Muscle of leg (tissue), 11 donors: ENCODE measurements around the gene DNTT. TPM values are rescaled to one million over a fixed set of nuclear protein-coding genes. Genes with fewer than 3 reads are reported as not detected.

Experiments
- DNase-seq: peaks from one replicate; pipeline ENCODE4 v3.0.0; 2013
- H3K27ac ChIP-seq: one replicate; pipeline ENCODE4 v1.5.1; 2013; ENCODE audit warnings: mild to moderate bottlenecking, low read length, control low read depth
- H3K27me3 ChIP-seq: one replicate; pipeline ENCODE4 v1.6.1; 2013; ENCODE audit warnings: low read length; ENCODE audit not compliant: control insufficient read depth, insufficient read depth
- H3K36me3 ChIP-seq: one replicate; pipeline ENCODE4 v1.6.1; 2013; ENCODE audit warnings: low read length; ENCODE audit not compliant: control insufficient read depth, insufficient read depth
- H3K4me1 ChIP-seq: one replicate; pipeline ENCODE4 v1.6.1; 2013; ENCODE audit warnings: low read length; ENCODE audit not compliant: control insufficient read depth, insufficient read depth
- H3K4me3 ChIP-seq: one replicate; pipeline ENCODE4 v1.5.1; 2013; ENCODE audit warnings: low read length, control low read depth
- H3K9me3 ChIP-seq: replicated peaks from 2 replicates; pipeline ENCODE4 v1.6.1; 2013; ENCODE audit warnings: low read depth, low read length; ENCODE audit not compliant: control insufficient read depth
- WGBS: methylation state at CpG from one replicate; pipeline ENCODE4 v1.1.5; 2013; ENCODE audit warnings: missing lambda C conversion rate; ENCODE audit not compliant: insufficient coverage; 5-methylcytosine and 5-hydroxymethylcytosine counted together
- polyA plus RNA-seq, 8 donors: library from polyadenylated mRNA; unstranded; fragments of 120-200 nt; gene quantifications; one replicate each; pipeline versions ENCODE4 v1.2.1 to v1.2.3, GENCODE V29; 2013; ENCODE audit warnings: inconsistent platforms in 1 of 8, low replicate concordance in 1 of 8; ENCODE audit not compliant: insufficient read length in 8 of 8, insufficient read depth in 1 of 8
- total RNA-seq: library from RNA; stranded (reverse); fragments of 120-200 nt; gene quantifications from one replicate; pipeline ENCODE4 v1.2.4, GENCODE V29; 2013

DNTT gene
- total and polyA plus RNA-seq, 9 donors = 0.08 to 0.39 (median 0.15) TPM; not detected in 1

DNA sequence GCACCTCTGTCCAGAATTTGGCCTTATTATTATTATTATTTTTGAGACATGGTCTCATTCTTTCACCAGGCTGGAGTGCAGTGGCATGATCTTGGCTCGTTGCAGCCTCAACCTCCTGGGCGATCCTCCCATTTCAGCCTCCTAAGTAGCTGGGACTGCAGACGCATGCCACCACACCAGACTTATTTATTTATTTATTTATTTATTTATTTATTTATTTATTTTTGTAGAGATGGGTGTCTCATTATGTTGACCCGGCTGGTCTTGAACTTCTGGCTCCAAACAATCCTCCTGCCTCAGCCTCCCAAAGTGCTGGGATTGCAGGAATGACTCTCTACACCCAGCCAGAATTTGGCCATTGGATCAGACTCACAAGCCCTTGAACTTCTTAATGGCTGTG is 39.3 kb upstream of the DNTT start:
- Histone ChIP-seq H3K27me3 (no peaks in the 10 kb centered on the region), H3K4me3 (no peak overlapping the region), H3K9me3 (no peaks in the 10 kb centered on the region), H3K4me1 (peaks cover 4% of the 10 kb centered on the region), H3K27ac (no peak overlapping the region), H3K36me3 (no peaks in the 10 kb centered on the region)
- no CpG with 5 or more reads among the region's 4 CpGs for WGBS
- no peak for DNase-seq

DNA sequence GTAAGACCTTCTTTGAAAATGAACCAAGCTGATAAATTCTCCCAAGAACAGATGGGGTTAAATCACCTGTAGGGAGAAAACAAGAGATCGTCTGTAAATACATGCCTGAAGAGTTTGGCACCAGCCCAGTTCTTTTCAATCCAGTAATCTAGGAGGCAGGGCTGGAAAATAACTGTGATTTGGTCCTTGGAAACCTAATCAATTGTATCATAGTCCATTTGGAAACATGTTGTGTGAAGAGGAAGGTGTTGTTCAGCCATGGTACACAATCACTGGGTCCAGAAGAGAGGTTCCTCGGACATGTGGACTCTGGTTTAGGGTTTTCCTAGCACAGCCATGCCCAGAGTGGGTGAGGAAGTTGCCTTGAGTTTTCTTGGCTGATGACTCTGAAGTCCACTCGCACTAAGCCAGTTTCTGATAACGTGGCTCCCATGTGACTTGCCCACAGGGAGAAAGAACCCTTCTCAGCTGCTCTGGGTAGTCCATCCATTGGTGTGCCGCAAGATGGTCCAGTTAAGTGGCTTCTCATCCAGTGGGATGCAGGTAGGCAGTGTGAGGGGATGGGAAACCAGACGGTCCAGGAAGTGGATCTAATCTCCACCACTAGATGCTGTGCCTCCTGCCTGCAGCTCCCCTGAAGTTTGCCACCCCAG is 38.0 kb upstream of the DNTT start:
- WGBS = 83% methylated on average over 4 of the region's 6 CpGs
- no peak overlapping the region for H3K27ac ChIP-seq
- H3K36me3 ChIP-seq = no peaks in the 10 kb centered on the region
- no peaks in the 10 kb centered on the region for H3K9me3 ChIP-seq
- H3K4me3 ChIP-seq = no peak overlapping the region
- peaks cover 4% of the 10 kb centered on the region for H3K4me1 ChIP-seq
- DNase-seq = no peak
- H3K27me3 ChIP-seq = no peaks in the 10 kb centered on the region

- Histone ChIP-seq H3K4me3 (no peak overlapping the region), H3K4me1 (peaks cover 4% of the 10 kb centered on the region), H3K27ac (no peak overlapping the region), H3K36me3 (no peaks in the 10 kb centered on the region), H3K9me3 (no peaks in the 10 kb centered on the region), H3K27me3 (no peaks in the 10 kb centered on the region)
- 89% methylated on average over 3 of the region's 4 CpGs for WGBS
- no peak for DNase-seq
Measured at GRCh38 chr10:96267234-96267705, 37.0 kb upstream of the DNTT start.

DNA sequence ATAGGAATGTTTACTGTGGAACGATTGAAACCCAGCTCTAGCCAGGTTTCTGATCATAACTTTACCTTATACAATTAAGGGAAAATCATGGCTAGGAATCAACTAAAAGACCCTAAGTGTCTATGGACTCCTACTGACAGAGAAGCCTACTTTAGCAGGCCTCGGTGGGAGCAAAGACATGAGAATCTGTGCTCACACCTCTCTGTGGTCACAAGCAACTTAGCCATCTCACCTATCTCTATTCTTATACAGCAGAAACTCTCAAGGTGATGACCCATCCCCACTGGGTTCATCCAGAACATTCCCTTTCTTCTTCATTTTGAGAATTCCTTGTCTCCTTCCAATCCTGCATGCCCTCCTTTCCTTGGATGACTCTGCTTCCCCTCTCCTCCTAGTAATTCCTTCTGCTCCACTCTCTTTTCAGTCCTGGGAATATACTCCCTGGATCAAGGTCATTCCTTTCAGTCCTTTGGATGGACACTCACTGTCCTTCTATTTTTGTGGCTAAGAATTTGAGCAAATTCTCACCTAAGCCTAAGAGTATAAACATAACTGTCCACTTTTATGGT is 35.8 kb upstream of the DNTT start:
- no peaks in the 10 kb centered on the region for H3K27me3 ChIP-seq

DNA sequence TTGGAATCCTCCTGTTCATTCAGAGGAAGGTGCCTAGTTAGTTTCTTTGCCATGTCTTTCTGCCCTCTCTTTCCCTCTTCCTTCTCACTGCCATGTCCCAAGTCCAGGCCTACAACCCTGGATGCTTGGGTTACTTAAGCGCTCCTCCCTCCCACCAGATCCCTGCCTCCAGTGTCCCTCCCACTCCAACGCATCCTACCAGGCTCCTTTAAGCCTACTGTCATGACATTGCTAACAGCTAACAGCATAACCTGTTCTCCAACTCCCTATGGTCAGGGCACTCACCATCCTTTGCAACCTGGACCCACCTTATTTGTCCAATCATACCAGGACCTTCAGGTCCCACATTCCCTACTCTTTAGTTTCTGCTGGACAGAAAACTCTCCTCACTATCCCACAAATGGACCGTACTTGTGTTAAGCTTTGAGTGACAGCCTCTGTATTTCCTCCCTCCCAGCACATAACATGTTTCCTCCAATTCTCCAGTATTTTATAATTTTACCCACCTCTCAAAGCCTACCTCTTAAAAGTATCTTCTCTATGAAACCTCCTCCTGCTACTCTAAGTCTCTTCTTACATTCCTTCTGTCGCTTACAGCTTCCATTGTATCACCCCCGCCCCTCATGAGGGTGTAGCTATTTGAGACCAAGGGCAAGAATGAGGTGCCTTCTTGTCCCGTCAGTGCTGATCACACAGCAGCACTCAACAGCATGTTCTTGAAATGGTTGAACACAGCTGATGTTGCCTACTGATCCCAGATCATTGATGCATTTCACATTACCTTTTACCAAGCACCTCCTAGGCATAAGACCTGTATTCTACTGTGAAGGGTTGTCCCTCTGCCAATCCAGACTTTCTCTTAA is 34.6 kb upstream of the DNTT start:
- Histone ChIP-seq H3K27ac (no peak overlapping the region), H3K27me3 (no peaks in the 10 kb centered on the region), H3K9me3 (no peaks in the 10 kb centered on the region), H3K4me1 (no peaks in the 10 kb centered on the region), H3K36me3 (no peaks in the 10 kb centered on the region), H3K4me3 (no peak overlapping the region)
- no peak for DNase-seq
- WGBS = 86% methylated on average over 3 of the region's 6 CpGs

More for the DNA sequence above, 35.8 kb upstream of the DNTT start:
- H3K36me3 ChIP-seq = no peaks in the 10 kb centered on the region
- H3K27ac ChIP-seq = no peak overlapping the region
- no peak for DNase-seq
- H3K4me1 ChIP-seq = no peaks in the 10 kb centered on the region
- WGBS = 43% methylated on average over 1 of the region's 2 CpGs
- no peaks in the 10 kb centered on the region for H3K9me3 ChIP-seq
- no peak overlapping the region for H3K4me3 ChIP-seq

DNA sequence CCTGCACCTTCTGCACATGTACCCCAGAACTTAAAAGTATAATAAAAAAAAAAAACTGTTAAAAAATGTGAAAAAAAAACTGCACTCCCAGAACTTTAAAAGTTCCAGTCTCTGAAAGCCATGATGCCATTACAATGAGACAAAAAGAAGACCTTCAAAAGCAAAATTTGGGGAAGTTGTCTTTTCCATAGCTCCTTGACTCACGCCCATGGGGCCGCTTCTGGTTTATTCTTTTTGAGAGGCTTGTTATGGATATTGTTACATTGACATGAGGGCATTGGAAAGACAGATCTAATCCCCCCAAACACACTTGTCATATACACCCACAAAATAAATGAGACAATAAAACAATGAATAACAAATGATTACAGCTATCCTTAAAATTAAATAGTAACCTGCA is 33.7 kb upstream of the DNTT start:
- H3K27ac ChIP-seq = no peak overlapping the region
- H3K36me3 ChIP-seq = no peaks in the 10 kb centered on the region
- H3K4me1 ChIP-seq = no peaks in the 10 kb centered on the region
- WGBS = no CpG with 5 or more reads among the region's 2 CpGs
- no peaks in the 10 kb centered on the region for H3K27me3 ChIP-seq
- DNase-seq = no peak
- H3K9me3 ChIP-seq = no peaks in the 10 kb centered on the region
- no peak overlapping the region for H3K4me3 ChIP-seq

GRCh38 chr10:96271016-96271815 is 33.0 kb upstream of the DNTT start, which contains the start of gene BLNK:
Gene BLNK (minus strand): TSS chr10:96271569. CDS start chr10:96271398, 171 bp downstream.
- Histone ChIP-seq H3K9me3 (no peaks in the 10 kb centered on the region), H3K4me1 (no peaks in the 10 kb centered on the region), H3K36me3 (no peaks in the 10 kb centered on the region), H3K27me3 (no peaks in the 10 kb centered on the region), H3K4me3 (no peak within 1 kb of the TSS), H3K27ac (peak within 1 kb of the TSS; percentile 32)
- 32% methylated on average over 5 of the region's 6 CpGs for WGBS
- peak; percentile 81 for DNase-seq

- Histone ChIP-seq H3K36me3 (no peaks in the 10 kb centered on the region), H3K9me3 (no peaks in the 10 kb centered on the region), H3K4me3 (no peak overlapping the region), H3K4me1 (no peaks in the 10 kb centered on the region), H3K27ac (no peak overlapping the region), H3K27me3 (no peaks in the 10 kb centered on the region)
- 50% methylated on average over 1 of the region's 8 CpGs for WGBS
- DNase-seq = no peak
Measured at GRCh38 chr10:96272316-96273280, 31.6 kb upstream of the DNTT start.
